ENCODE results near the gene COL25A1.

Gene COL25A1

GRCh38 chr4:109067508-109068235 lies 234.8 kb downstream of the COL25A1 start:
- no peak overlapping the region for H3K4me3 ChIP-seq (ENCODE audit: low read length)
- H3K4me1 ChIP-seq (ENCODE audit: low read length): no peaks in the 10 kb centered on the region
- H3K27me3 ChIP-seq (ENCODE audit: low read depth, low read length): no peaks in the 10 kb centered on the region
- H3K9ac ChIP-seq (ENCODE audit: low read length): no peak overlapping the region
- no peaks in the 10 kb centered on the region for H3K36me3 ChIP-seq (replicated peaks; ENCODE audit: low read depth, low read length)
- H3K9me3 ChIP-seq (ENCODE audit: insufficient read depth, low read length): no peaks in the 10 kb centered on the region
- TF ChIP-seq EZH2phosphoT487 (IDR thresholded peaks at IDR 0.05; ENCODE audit: low read depth) (no peak), CTCF (IDR thresholded peaks at IDR 0.05; ENCODE audit: low read depth, low read length) (no peak)
- no peaks in the 10 kb centered on the region for H4K20me1 ChIP-seq (ENCODE audit: insufficient read depth, low read length)
- no peak overlapping the region for H3K4me2 ChIP-seq (ENCODE audit: low read length)
- no peak overlapping the region for H3K27ac ChIP-seq (ENCODE audit: low read length)
- H2AFZ ChIP-seq (ENCODE audit: low read depth, low read length): no peak overlapping the region
- no peaks in the 10 kb centered on the region for H3K79me2 ChIP-seq (ENCODE audit: low read length)

GRCh38 chr4:109065006-109065405 lies 237.5 kb downstream of the COL25A1 start:
- Histone ChIP-seq H3K9me3 (ENCODE audit: insufficient read depth, low read length) (no peaks in the 10 kb centered on the region), H3K4me1 (ENCODE audit: low read length) (no peaks in the 10 kb centered on the region), H3K36me3 (replicated peaks; ENCODE audit: low read depth, low read length) (no peaks in the 10 kb centered on the region), H3K27me3 (ENCODE audit: low read depth, low read length) (no peaks in the 10 kb centered on the region), H3K4me3 (ENCODE audit: low read length) (no peak overlapping the region), H3K4me2 (ENCODE audit: low read length) (no peak overlapping the region), H2AFZ (ENCODE audit: low read depth, low read length) (no peak overlapping the region), H3K79me2 (ENCODE audit: low read length) (no peaks in the 10 kb centered on the region), H4K20me1 (ENCODE audit: insufficient read depth, low read length) (no peaks in the 10 kb centered on the region), H3K9ac (ENCODE audit: low read length) (no peak overlapping the region), H3K27ac (ENCODE audit: low read length) (no peak overlapping the region)
- TF ChIP-seq EZH2phosphoT487 (IDR thresholded peaks at IDR 0.05; ENCODE audit: low read depth): no peak
- TF ChIP-seq CTCF (IDR thresholded peaks at IDR 0.05; ENCODE audit: low read depth, low read length): no peak

- peaks cover 23% of the 10 kb centered on the region for H3K4me1 ChIP-seq (ENCODE audit: low read length)
- H3K79me2 ChIP-seq (ENCODE audit: low read length): no peaks in the 10 kb centered on the region
- H2AFZ ChIP-seq (ENCODE audit: low read depth, low read length): peak overlapping the region; percentile 5; the same call in 1 of the 2 replicates
- TF ChIP-seq CTCF (IDR thresholded peaks at IDR 0.05; ENCODE audit: low read depth, low read length): no peak
- TF ChIP-seq EZH2phosphoT487 (IDR thresholded peaks at IDR 0.05; ENCODE audit: low read depth): no peak
- H3K27me3 ChIP-seq (ENCODE audit: low read depth, low read length): no peaks in the 10 kb centered on the region
- H3K27ac ChIP-seq (ENCODE audit: low read length): peak overlapping the region; percentile 72
- peak overlapping the region; percentile 15; the same call in 1 of the 2 replicates for H3K4me3 ChIP-seq (ENCODE audit: low read length)
- no peak overlapping the region for H3K9ac ChIP-seq (ENCODE audit: low read length)
- H3K9me3 ChIP-seq (ENCODE audit: insufficient read depth, low read length): no peaks in the 10 kb centered on the region
- no peaks in the 10 kb centered on the region for H3K36me3 ChIP-seq (replicated peaks; ENCODE audit: low read depth, low read length)
- no peaks in the 10 kb centered on the region for H4K20me1 ChIP-seq (ENCODE audit: insufficient read depth, low read length)
- peak overlapping the region; percentile 63 for H3K4me2 ChIP-seq (ENCODE audit: low read length)
Observed at GRCh38 chr4:109053257-109053656, 249.2 kb downstream of the COL25A1 start.

GRCh38 chr4:109052821-109053220 lies 249.6 kb downstream of the COL25A1 start:
- no peaks in the 10 kb centered on the region for H3K79me2 ChIP-seq (ENCODE audit: low read length)
- peak overlapping the region; percentile 15; the same call in 1 of the 2 replicates for H3K4me3 ChIP-seq (ENCODE audit: low read length)
- peak overlapping the region; percentile 72 for H3K27ac ChIP-seq (ENCODE audit: low read length)
- H2AFZ ChIP-seq (ENCODE audit: low read depth, low read length): peak overlapping the region; percentile 5; the same call in 1 of the 2 replicates
- peak overlapping the region; percentile 63 for H3K4me2 ChIP-seq (ENCODE audit: low read length)
- no peaks in the 10 kb centered on the region for H3K36me3 ChIP-seq (replicated peaks; ENCODE audit: low read depth, low read length)
- TF ChIP-seq CTCF (IDR thresholded peaks at IDR 0.05; ENCODE audit: low read depth, low read length) (no peak), EZH2phosphoT487 (IDR thresholded peaks at IDR 0.05; ENCODE audit: low read depth) (no peak)
- H3K27me3 ChIP-seq (ENCODE audit: low read depth, low read length): no peaks in the 10 kb centered on the region
- H3K4me1 ChIP-seq (ENCODE audit: low read length): peaks cover 23% of the 10 kb centered on the region
- H4K20me1 ChIP-seq (ENCODE audit: insufficient read depth, low read length): no peaks in the 10 kb centered on the region
- H3K9me3 ChIP-seq (ENCODE audit: insufficient read depth, low read length): no peaks in the 10 kb centered on the region
- H3K9ac ChIP-seq (ENCODE audit: low read length): peak overlapping the region; percentile 12; the same call in 1 of the 2 replicates
